GM12892 (cell line): Measurements from ENCODE around the gene RNF121.

ENCODE experiments used
- POLR2A ChIP-seq: IDR thresholded peaks from 2 replicates; pipeline ENCODE4 v1.6.1; 2011; ENCODE audit warnings: low read depth, low read length, control low read depth
- POLR2AphosphoS5 ChIP-seq: IDR thresholded peaks from 2 replicates; pipeline ENCODE4 v1.6.1; 2011; ENCODE audit warnings: low read depth, low read length, control low read depth
- TAF1 ChIP-seq: IDR thresholded peaks from 2 replicates; pipeline ENCODE4 v1.6.1; 2011; ENCODE audit warnings: low read depth, mild to moderate bottlenecking, control low read depth, low read length, borderline replicate concordance

DNA sequence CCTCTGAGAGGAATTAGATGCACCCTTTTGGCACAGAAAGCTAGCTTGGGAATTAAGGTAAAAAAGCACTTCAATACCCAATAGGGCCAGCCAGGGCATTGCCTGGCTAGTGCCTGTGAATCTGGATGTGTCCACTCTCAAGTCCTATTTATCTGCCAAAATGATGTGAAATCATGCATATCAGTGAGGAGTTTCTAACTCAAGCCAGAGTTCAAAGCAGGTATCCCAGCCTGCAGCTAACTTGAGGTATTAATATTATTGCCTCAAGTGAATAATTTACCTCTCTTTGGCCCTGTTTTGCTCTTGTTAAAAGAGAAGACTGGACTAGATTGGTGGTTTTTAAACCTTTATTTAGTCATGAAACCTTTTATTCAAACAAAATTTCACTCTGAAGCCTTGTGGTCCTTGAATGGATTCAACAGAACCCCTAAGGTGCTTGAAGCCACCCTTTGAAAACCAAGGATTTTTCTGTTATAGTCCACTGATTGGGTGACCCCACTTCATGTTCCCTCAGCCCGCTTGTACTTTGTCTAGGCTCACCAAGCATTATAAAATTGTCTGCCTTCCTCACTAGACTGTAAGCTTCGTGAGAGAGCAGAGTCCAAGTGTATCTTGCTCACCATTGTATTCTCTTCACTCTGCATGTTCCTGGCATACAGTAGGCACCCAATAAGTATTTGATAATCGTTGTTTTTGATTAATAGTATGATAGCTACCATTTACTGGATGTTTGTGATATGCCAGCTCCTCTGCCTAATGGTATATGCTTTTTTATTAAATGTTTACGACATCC is 4.5 kb downstream of the RNF121 start:
- TF ChIP-seq POLR2A (no peak), POLR2AphosphoS5 (no peak), TAF1 (no peak)
